C4-2B (cell line): ENCODE measurements around the gene LITAFD.

ENCODE experiments used
- H3K27ac ChIP-seq: fragments of 450-650 bp; 2 replicates; pipeline ENCODE4 v1.5.1; 2017
- CTCF ChIP-seq: fragments of 450-650 bp; conservative IDR thresholded peaks from 2 replicates; pipeline ENCODE4 v1.5.1; 2017; ENCODE audit warnings: mild to moderate bottlenecking
- ZFX ChIP-seq: fragments of 450-650 bp; IDR thresholded peaks from 2 replicates; pipeline ENCODE4 v1.6.1; 2017

The LITAFD gene

GRCh38 chr16:8919089-8919933 lies 37.2 kb downstream of the LITAFD start:
- H3K27ac ChIP-seq: no peak overlapping the region
- TF ChIP-seq CTCF (no peak), ZFX (no peak)

GRCh38 chr16:8919934-8920462 lies 37.8 kb downstream of the LITAFD start:
- no peak for TF ChIP-seq ZFX
- no peak for TF ChIP-seq CTCF
- no peak overlapping the region for H3K27ac ChIP-seq

DNA sequence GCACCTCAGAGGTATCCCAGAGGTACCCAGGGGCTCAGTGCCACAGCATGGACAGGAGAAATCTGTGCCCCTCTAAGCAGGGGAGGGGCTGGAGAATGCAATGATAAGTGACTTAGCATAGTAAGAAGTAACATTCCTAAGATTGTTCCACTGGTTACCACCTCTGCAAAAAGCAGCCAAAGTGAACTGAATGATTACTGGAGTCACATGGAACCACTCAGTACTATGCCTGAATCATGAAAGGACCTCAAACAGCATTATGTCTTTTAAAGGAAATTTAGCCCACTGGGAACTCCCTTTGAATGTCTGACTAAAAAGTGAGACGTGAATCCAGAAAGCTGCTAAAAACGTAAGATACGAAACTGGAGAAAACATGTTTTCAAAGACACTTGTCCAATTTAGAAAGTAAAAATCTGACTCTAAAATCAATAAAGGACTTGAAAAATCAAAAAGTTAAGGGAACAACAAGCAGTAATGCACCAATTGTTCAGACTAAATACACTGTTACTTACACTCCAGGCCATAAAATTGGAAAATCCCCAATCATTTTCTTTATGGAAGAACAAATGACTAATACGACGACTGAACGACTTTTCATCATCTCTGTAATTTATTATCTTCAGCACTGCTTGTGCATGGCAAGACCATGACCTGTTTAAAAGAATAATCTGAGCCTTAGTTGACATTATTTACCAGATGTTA lies 38.6 kb downstream of the LITAFD start:
- no peak overlapping the region for H3K27ac ChIP-seq
- no peak for TF ChIP-seq ZFX
- TF ChIP-seq CTCF: no peak

DNA sequence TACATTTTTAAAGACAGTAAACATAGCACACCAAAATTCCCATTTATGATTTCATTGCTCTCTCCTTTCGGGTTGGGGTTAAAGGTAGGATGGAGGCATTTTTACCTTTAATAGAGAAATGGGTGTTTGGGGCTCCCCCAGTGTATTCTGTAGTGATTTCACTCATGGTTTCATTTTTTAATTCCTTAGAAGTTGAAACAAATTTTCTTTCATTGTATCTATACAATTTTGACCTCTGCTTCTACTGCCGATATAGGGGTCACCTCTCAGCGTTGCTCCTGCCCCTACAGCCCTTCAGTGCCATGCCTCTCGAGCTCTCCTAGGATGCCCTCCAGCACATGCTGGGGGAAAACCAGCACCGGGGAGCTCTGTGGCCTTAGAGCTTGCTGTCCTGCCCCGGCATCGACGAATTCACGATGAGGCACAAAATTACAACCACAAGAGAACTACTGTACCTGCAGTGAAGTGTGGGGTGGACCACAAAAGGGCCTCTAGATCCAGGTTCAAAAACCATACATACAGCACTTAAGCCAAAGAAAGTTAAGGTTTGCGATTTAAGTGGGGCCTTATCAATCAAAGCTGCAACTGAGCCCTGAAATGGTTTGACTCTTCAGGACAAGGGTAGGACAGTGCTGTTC lies 39.3 kb downstream of the LITAFD start:
- no peak for TF ChIP-seq ZFX
- TF ChIP-seq CTCF: no peak
- H3K27ac ChIP-seq: no peak overlapping the region

GRCh38 chr16:8923199-8923598 lies 41.0 kb downstream of the LITAFD start:
- no peak for TF ChIP-seq CTCF
- no peak for TF ChIP-seq ZFX
- no peak overlapping the region for H3K27ac ChIP-seq

- TF ChIP-seq ZFX: no peak
- no peak for TF ChIP-seq CTCF
- H3K27ac ChIP-seq: no peak overlapping the region
Observed at GRCh38 chr16:8924214-8924613, 42.1 kb downstream of the LITAFD start.

DNA sequence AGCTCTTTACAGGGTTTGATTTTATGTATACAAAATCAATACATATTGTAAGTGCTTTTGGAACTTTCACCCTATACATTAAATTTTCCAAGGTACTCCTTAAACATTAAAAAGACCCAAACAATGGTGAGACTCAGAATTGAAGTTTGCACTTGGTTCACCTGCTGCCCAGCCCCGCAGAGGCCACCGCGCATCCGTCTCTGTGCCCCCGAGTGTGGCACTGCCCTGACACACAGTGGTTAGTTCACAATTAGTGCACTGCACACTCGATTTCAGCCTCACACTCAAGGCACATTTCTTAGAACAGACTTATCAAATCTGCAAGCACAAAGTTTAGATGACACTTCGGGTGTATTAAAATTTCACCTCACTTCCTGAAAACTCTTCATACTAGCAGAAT lies 43.3 kb downstream of the LITAFD start:
- H3K27ac ChIP-seq: no peak overlapping the region
- TF ChIP-seq CTCF: no peak
- no peak for TF ChIP-seq ZFX
